Upper lobe of left lung (tissue), 6 donors: ENCODE measurements around the gene ZP4. TPM values are rescaled to one million over a fixed set of nuclear protein-coding genes. Genes with fewer than 3 reads are reported as not detected.
"Not testable (repeated sequence)": the region's sequence is repeated elsewhere in the genome, so short reads cannot be mapped to it uniquely, and the experiment has no call there.

ENCODE experiments used
- ATAC-seq, 2 donors: fragments of 200-7000 bp; cut with Tn5 transposase; one replicate each; pipeline ENCODE4 v1.9.1; 2022; ENCODE audit warnings: mild to moderate bottlenecking in 2 of 2, moderate library complexity in 2 of 2; ENCODE audit not compliant: low FRiP score in 2 of 2
- DNase-seq, 2 donors: peaks; one replicate each; pipeline ENCODE4 v3.0.0-alpha.2; 2019 to 2020
- H3K27ac ChIP-seq, 4 donors: fragments of 200-600 bp; sonication (generic); one replicate each; pipeline ENCODE4 v1.5.1; 2016 to 2019
- H3K27me3 ChIP-seq, 4 donors: fragments of 200-600 bp; sonication (generic); one replicate each; pipeline ENCODE4 v1.5.1; 2017 to 2019
- H3K36me3 ChIP-seq, 4 donors: fragments of 200-600 bp; sonication (generic); one replicate each; pipeline ENCODE4 v1.5.1; 2016 to 2019
- H3K4me1 ChIP-seq, 4 donors: fragments of 200-600 bp; sonication (generic); one replicate each; pipeline ENCODE4 v1.5.1; 2018 to 2019
- H3K4me3 ChIP-seq, 4 donors: fragments of 200-600 bp; sonication (generic); one replicate each; pipeline ENCODE4 v1.5.1; 2017 to 2019; ENCODE audit warnings: mild to moderate bottlenecking in 2 of 4, moderate library complexity in 1 of 4
- H3K9me3 ChIP-seq, 4 donors: fragments of 200-600 bp; sonication (generic); one replicate each; pipeline ENCODE4 v1.5.1; 2018 to 2019
- EP300 ChIP-seq, 4 donors: sonication (generic); formaldehyde crosslinking; IDR thresholded peaks; one replicate each; pipeline ENCODE4 v1.5.1; 2017; ENCODE audit warnings: antibody characterized with exemption in 4 of 4, control low read depth in 2 of 4
- POLR2A ChIP-seq, 4 donors: fragments of 450-650 bp; IDR thresholded peaks; one replicate each; pipeline ENCODE4 v1.5.1; 2016 to 2017; ENCODE audit warnings: antibody characterized with exemption in 4 of 4, mild to moderate bottlenecking in 2 of 4
- POLR2AphosphoS5 ChIP-seq, 2 donors: sonication (generic); formaldehyde crosslinking; IDR thresholded peaks; one replicate each; pipeline ENCODE4 v1.5.1; 2017; ENCODE audit warnings: antibody characterized with exemption in 2 of 2
- WGBS, 2 donors: methylation state at CpG; one replicate each; pipeline ENCODE4 v1.1.5; 2017 to 2018; 5-methylcytosine and 5-hydroxymethylcytosine counted together
- total RNA-seq, 6 donors: library from RNA; depleted of rRNA in 4 of 6; stranded (reverse); fragments of >200 nt in 4 of 6; gene quantifications; one replicate each; pipeline versions ENCODE4 v1.1.0 to v1.2.1, GENCODE V29; 2016 to 2021
- TF ChIP-seq, protein P1 (sequence below), 6 experiments: fragments of 450-650 bp in 4 of 6; fragments of 200-600 bp in 2 of 6; sonication (generic) in 2 of 6; IDR thresholded peaks; one replicate each; pipeline ENCODE4 v1.5.1; 2016 to 2019; ENCODE audit warnings: antibody characterized with exemption in 6 of 6
- donor health status: DM: no; HTN: no; CAD: no; lungs with moderate emphysema.
- donor health status: DM: no; HTN: yes; CAD: no; lungs with severe emphysema.

Gene ZP4
- total RNA-seq, 6 donors from 2014 or later, result not detected

DNA sequence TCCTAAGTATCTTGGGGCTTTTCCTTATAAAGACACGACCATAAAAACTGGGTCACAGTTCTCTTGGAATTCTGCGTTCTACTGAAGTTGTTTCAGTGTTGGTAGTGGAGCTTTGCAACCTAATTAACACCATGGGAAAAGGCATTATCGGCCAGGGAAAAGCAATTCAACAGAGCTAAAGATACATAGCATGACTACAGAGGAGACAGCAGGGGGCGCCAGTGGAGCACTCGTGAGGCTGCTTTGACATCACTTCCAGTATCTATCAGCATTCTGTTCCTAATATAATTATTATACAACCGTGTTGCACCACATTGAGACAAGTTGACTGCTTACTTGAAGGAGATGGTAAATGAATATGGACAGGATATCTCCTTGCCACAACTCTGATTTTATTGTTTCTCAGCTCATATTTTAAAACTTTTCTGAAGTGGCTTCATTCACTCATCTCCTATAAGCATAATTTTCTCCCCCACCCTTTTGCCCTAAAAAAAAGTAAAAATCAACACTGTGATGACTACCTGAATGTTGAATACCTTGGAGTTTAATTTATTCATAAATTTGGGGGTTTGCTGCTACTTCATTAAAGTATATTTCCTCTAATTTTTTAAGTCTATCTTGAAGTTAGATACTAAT lies 39.4 kb downstream of the ZP4 start:
- DNase-seq, result peak in 1 of 2 donors; percentile 26
- 19 to 21% methylated on average over 6 of the region's 6 CpGs for WGBS, 2 donors

DNA sequence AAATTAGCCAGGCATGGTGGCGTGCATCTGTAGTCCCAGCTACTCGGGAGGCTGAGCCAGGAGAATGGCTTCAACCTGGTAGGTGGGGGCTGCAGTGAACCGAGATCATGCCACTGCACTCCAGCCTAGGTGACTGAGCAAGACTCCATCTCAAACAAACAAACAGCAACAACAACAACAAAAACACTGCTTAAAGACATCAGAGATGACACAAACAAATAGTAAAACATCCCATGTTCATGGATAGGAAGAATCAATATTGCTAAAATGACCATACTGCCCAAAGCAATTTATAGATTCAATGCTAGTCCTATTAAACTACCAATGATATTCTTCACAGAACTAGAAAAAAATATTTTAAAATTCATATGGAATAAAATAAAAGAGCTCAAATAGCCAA lies 47.2 kb downstream of the ZP4 start:
- not testable (repeated sequence) for ATAC-seq, H3K4me1 ChIP-seq, H3K9me3 ChIP-seq, H3K36me3 ChIP-seq, H3K27ac ChIP-seq, H3K27me3 ChIP-seq, H3K4me3 ChIP-seq, DNase-seq
- 89 to 95% methylated on average over 3 of the region's 3 CpGs for WGBS, 2 donors

More for the DNA sequence above, 39.4 kb downstream of the ZP4 start:
- H3K27me3 ChIP-seq, result no peaks in the 10 kb centered on the region
- H3K4me3 ChIP-seq, result no peak overlapping the region
- no peaks in the 10 kb centered on the region for H3K4me1 ChIP-seq
- no peak overlapping the region for H3K27ac ChIP-seq
- H3K36me3 ChIP-seq, result no peaks in the 10 kb centered on the region
- no peaks in the 10 kb centered on the region for H3K9me3 ChIP-seq
- no peak for ATAC-seq
- TF ChIP-seq, protein P1, sequence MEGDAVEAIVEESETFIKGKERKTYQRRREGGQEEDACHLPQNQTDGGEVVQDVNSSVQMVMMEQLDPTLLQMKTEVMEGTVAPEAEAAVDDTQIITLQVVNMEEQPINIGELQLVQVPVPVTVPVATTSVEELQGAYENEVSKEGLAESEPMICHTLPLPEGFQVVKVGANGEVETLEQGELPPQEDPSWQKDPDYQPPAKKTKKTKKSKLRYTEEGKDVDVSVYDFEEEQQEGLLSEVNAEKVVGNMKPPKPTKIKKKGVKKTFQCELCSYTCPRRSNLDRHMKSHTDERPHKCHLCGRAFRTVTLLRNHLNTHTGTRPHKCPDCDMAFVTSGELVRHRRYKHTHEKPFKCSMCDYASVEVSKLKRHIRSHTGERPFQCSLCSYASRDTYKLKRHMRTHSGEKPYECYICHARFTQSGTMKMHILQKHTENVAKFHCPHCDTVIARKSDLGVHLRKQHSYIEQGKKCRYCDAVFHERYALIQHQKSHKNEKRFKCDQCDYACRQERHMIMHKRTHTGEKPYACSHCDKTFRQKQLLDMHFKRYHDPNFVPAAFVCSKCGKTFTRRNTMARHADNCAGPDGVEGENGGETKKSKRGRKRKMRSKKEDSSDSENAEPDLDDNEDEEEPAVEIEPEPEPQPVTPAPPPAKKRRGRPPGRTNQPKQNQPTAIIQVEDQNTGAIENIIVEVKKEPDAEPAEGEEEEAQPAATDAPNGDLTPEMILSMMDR (IDR thresholded peaks at IDR 0.05), result peak in 2 of 6 experiments; percentile 14 to 26
- TF ChIP-seq EP300 (IDR thresholded peaks at IDR 0.05), result no peak

DNA sequence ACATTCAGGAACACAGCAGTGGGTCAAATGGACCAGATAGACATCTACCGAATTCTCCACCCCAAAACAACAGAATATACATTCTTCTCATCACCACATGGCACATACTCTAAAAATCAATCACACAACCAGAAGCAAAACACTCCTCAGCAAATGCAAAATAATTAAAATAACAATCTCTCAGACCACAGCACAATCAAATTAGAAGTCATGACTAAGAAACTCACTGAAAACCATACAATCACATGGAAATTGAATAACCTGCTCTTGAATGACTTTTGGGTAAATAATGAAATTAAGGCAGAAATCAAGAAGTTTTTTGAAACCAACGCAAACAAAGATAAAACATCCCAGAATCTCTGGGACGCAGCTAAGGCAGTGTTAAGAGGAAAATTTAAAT lies 49.2 kb downstream of the ZP4 start:
- H3K27me3 ChIP-seq, result no peaks in the 10 kb centered on the region
- ATAC-seq (no peak), DNase-seq (no peak)
- H3K4me3 ChIP-seq, result no peak overlapping the region
- TF ChIP-seq, protein P1 (IDR thresholded peaks at IDR 0.05), result no peak
- TF ChIP-seq EP300 (IDR thresholded peaks at IDR 0.05) (no peak), POLR2AphosphoS5 (IDR thresholded peaks at IDR 0.05) (no peak), POLR2A (IDR thresholded peaks at IDR 0.05) (no peak)
- H3K36me3 ChIP-seq, result no peaks in the 10 kb centered on the region
- WGBS, 2 donors, result 53 to 66% methylated on average over 3 of the region's 3 CpGs
- peaks cover 0 to 4% (median 0%) of the 10 kb centered on the region in 4 donors for H3K9me3 ChIP-seq
- no peaks in the 10 kb centered on the region for H3K4me1 ChIP-seq
- no peak overlapping the region for H3K27ac ChIP-seq

DNA sequence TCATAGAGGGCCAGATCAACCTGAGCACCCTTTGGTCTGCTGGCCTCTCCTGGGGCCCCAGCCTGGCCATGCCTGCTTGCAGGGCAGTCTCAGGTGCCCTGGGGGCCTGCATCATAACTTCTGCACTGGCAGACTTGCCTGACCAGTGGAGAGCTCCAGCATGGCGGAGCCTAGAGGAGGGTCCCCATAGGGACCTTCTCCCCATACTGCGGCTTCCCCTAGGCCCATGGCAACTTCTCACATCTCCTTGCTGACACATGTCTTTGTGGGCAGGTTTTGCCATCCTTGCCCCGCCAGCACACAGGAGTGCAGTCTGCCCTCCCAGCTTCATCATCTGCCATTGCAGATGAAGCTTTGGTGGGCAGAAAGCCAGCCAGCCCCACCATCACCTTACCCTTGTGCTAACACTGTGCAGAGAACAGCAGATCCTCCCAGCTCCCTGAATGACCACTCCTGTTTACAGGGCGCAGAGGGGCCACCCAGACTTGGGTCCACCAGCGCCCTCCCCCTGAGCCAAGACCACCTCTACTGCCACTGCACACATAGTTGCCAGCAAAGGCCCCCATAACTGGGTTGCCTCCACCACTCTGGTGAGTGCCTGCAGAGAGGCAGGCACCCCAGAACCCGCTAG lies 51.7 kb downstream of the ZP4 start:
- ATAC-seq, result peak; percentile 31 to 43
- 87% methylated on average over 6 of the region's 6 CpGs; no CpG with 5 or more reads in 1 of the 2 donors for WGBS, 2 donors
- no peak for DNase-seq
- Histone ChIP-seq H3K36me3 (no peaks in the 10 kb centered on the region), H3K4me3 (no peak overlapping the region), H3K9me3 (peaks cover 0 to 4% (median 0%) of the 10 kb centered on the region in 4 donors), H3K27me3 (no peaks in the 10 kb centered on the region), H3K27ac (no peak overlapping the region), H3K4me1 (no peaks in the 10 kb centered on the region)
- TF ChIP-seq, protein P1 (IDR thresholded peaks at IDR 0.05), result no peak
- TF ChIP-seq POLR2A (IDR thresholded peaks at IDR 0.05) (no peak), POLR2AphosphoS5 (IDR thresholded peaks at IDR 0.05) (no peak)

DNA sequence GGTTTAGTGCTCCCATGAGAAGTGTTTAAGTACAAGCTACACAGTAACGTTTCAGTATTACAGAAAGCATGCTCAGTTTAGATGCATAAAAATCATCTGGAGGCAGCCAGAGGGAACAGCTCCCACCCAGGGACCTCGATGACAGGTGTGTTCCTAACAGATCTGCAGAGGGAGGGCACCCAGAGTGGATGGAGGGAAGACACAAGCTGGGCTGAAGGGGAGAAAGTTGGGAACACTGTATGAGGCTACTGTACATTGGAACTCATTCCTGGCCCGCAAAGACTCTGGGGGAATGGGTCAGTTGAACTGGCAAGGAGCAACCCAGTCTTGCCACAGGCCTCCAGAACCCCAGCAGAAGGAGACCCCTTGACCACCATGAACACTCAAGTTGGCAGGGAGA lies 52.4 kb downstream of the ZP4 start:
- Histone ChIP-seq H3K36me3 (no peaks in the 10 kb centered on the region), H3K9me3 (peaks cover 0 to 4% (median 0%) of the 10 kb centered on the region in 4 donors), H3K4me1 (no peaks in the 10 kb centered on the region), H3K4me3 (no peak overlapping the region), H3K27me3 (no peaks in the 10 kb centered on the region), H3K27ac (no peak overlapping the region)
- ATAC-seq (no peak), DNase-seq (no peak)
- 59 to 60% methylated on average over 2 to 3 of the region's 3 CpGs for WGBS, 2 donors
- TF ChIP-seq, protein P1 (IDR thresholded peaks at IDR 0.05), result no peak
- no peak for TF ChIP-seq EP300 (IDR thresholded peaks at IDR 0.05)
- no peak for TF ChIP-seq POLR2AphosphoS5 (IDR thresholded peaks at IDR 0.05)
- TF ChIP-seq POLR2A (IDR thresholded peaks at IDR 0.05), result no peak
